H7 (cell line): Measurements from ENCODE around the gene ERGIC1. TPM values are rescaled to one million over a fixed set of nuclear protein-coding genes. Genes with fewer than 3 reads are reported as not detected.

Experiments used
- DNase-seq: peaks from one replicate; pipeline ENCODE4 v3.0.0; 2012
- H3K27me3 ChIP-seq: 2 replicates; pipeline ENCODE4 v1.6.0; 2011; ENCODE audit warnings: mild to moderate bottlenecking, low read length; ENCODE audit not compliant: control insufficient read depth, insufficient read depth
- H3K36me3 ChIP-seq: replicated peaks from 2 replicates; pipeline ENCODE4 v1.5.1; 2011; ENCODE audit warnings: low read length; ENCODE audit not compliant: control insufficient read depth, insufficient read depth
- H3K4me3 ChIP-seq: 2 replicates; pipeline ENCODE4 v1.5.1; 2011; ENCODE audit warnings: low read depth, mild to moderate bottlenecking, control low read depth, low read length, moderate library complexity; ENCODE audit not compliant: insufficient read depth
- total RNA-seq: library from RNA; depleted of rRNA; stranded (reverse); fragments of >200 nt; shearing (Covaris generic); gene quantifications from 2 replicates; pipeline ENCODE4 v1.2.3, GENCODE V29; 2014

ERGIC1 gene
- total RNA-seq, 1 experiment from 2014 or later, result 102 TPM

DNA sequence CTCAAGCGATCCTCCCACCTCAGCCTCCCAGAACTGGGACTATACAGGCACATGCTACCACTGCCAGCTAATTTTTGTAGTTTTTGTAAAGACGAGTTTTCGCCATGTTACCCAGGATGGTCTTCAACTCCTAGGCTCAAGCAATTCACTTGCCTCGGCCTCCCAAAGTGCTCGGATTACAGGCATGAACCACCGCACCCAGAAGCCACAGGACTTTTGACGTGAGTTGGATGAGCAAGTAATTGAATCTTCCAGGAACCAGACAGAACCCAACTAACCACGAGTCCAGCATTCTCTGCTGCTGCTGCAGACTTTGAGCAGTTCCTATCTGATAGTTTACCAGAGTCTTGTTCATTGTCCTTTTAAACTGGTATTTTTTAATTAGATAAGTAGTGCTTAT lies 139.9 kb downstream of the ERGIC1 start:
- Histone ChIP-seq H3K36me3 (no peaks in the 10 kb centered on the region; the same call in 1 of the 2 replicates), H3K4me3 (no peak overlapping the region), H3K27me3 (no peaks in the 10 kb centered on the region; the same call in 1 of the 2 replicates)
- no peak for DNase-seq

DNA sequence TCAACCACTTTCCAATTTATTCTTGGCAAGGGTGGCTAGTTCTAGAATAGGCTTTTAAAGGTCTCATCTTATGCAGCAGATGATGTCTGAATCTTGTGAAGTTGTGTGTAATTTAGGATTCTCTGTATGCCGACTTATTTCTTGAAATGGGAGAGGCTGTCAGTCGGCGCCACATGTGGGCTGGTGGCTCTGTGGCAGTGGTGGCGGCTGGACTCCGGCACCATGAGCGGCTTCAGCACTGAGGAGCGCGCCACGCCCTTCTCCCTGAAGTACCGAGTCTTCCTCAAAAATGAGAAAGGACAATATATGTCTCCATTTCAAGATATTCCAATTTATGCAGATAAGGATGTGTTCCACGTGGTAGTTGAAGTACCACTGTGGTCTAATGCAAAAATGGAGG lies 141.2 kb downstream of the ERGIC1 start:
- no peaks in the 10 kb centered on the region for H3K36me3 ChIP-seq
- H3K4me3 ChIP-seq, result no peak overlapping the region
- DNase-seq, result no peak
- no peaks in the 10 kb centered on the region; the same call in 1 of the 2 replicates for H3K27me3 ChIP-seq

DNA sequence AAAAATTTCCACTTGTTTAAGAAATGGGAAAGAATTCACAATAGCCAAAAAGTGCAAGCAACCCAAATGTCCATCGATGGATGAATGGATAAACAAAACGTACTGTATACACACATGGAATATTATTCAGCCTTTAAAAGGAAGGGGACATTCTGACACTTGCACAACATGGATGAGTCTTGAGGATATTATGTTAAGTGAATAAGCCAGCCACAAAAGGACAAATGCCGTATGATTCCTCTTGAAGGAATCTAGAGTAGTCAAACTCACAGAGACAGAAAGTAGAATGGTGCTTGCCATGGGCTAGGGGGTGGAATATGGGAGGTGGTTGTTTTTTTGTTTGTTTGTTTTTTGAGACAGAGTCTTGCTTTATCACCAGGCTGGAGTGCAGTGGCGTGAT lies 145.7 kb downstream of the ERGIC1 start:
- Histone ChIP-seq H3K27me3 (no peaks in the 10 kb centered on the region; the same call in 1 of the 2 replicates), H3K36me3 (no peaks in the 10 kb centered on the region), H3K4me3 (no peak overlapping the region)
- no peak for DNase-seq

DNA sequence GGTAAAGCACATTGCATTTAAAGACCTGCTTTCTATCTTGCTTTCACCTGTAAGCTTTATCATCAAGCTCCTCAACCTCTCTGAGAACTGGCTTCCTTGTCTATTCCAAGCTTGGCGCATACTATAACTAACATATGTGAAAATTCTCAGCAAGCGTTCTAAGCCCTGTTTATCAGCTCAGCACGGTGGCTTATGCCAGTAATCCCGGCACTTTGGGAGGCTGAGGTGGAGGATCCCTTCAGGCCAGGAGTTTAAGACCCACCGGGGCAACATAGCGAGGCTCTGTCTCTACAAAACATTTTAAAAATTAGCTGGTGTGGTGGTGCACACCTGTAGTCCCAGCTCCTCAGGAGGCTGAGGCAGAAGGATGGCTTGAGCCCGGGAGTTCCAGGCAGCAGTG lies 147.9 kb downstream of the ERGIC1 start:
- H3K4me3 ChIP-seq, result no peak overlapping the region
- DNase-seq, result no peak
- H3K36me3 ChIP-seq, result no peaks in the 10 kb centered on the region
- H3K27me3 ChIP-seq, result no peaks in the 10 kb centered on the region

DNA sequence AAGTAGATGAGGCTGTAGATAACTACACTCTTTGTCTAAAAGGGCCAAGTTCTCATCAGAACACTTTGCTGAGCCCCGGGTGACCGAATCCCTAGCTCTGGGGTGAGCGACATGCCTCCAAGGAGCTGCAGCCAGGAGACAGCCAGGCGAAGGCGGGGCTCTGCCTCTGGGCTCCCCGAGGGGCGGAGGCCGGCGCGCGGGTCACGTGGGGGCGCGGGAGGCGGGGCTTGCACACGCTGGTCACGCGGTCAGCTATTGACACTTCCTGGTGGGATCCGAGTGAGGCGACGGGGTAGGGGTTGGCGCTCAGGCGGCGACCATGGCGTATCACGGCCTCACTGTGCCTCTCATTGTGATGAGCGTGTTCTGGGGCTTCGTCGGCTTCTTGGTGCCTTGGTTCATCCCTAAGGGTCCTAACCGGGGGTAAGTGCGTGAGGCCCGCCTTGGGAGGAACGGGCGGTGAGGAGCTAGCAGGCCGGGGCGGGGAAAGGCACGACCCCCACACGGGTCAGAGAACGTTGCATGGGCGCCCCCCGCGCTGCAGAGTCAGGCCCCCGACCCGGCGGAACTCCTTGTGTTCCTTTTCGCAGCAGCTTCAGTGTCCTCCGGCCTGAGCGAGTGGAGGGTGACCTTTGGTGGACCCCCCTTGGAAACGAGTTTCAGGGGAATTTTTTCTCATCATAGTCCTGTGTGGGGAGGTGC lies 149.6 kb downstream of the ERGIC1 start, which contains the start of gene ATP6V0E1:
ATP6V0E1 (plus strand) TSS at position 230 of the 702 bp plus-strand sequence; CDS start at position 320, 90 bp downstream.
- peak; percentile 98 for DNase-seq
- Histone ChIP-seq H3K36me3 (no peaks in the 10 kb centered on the region), H3K4me3 (peak within 1 kb of the TSS; percentile 87), H3K27me3 (no peaks in the 10 kb centered on the region)

DNA sequence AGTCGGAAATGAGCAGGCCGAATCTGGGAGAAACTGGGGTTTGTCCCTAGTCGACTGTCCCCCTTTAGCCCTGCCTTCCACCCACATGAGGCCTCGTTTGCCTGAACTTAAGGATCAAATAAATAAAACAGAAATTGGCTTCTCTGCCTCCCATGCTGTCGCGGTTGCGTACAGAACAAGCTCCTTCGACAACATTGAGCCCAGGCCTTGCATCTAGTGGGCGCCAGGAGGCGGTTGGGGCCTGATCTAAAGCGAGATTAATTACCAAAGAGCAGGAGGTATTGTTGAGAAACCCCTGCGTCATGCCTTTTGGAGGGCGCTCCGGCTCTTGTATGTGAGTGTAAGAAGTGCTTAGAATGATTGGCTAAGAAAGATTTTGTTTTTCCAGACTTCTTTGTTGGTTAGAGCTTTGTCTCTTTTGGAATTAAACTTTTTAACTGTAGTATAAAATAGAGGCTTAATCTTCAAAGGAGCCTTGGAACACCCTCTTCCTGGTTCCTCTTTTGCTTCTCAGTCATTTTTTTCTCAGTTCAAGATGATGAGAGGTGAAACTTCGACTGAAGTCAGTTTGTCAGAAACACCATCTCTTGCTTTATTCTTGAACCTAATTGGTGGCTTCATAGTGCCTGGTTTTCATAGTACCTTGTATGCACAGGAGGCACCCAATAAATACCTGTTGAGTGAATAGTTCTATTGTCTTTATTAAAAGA lies 150.3 kb downstream of the ERGIC1 start:
- H3K4me3 ChIP-seq, result peak overlapping the region; percentile 87
- DNase-seq, result peak; percentile 87
- no peaks in the 10 kb centered on the region for H3K36me3 ChIP-seq
- H3K27me3 ChIP-seq, result no peaks in the 10 kb centered on the region

DNA sequence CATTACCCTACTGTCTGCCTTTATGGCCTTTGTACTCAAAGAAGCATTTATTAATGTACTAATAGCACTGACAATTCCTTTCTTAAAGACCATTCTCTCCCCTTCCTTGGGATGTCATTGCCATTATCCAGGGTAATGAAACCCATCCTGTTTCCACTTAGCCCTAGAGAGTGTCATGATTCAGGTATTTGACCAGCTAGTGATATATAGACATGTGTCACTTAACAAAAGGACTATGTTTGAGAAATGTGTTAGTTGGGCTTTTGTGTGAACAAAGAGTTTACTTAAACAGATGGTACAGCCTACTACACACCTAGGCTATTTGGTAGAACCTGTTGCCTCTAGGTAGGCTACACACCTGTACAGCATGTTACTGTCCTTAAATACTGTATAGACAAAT lies 151.5 kb downstream of the ERGIC1 start:
- DNase-seq, result no peak
- H3K4me3 ChIP-seq, result no peak overlapping the region
- H3K27me3 ChIP-seq, result no peaks in the 10 kb centered on the region
- H3K36me3 ChIP-seq, result no peaks in the 10 kb centered on the region

DNA sequence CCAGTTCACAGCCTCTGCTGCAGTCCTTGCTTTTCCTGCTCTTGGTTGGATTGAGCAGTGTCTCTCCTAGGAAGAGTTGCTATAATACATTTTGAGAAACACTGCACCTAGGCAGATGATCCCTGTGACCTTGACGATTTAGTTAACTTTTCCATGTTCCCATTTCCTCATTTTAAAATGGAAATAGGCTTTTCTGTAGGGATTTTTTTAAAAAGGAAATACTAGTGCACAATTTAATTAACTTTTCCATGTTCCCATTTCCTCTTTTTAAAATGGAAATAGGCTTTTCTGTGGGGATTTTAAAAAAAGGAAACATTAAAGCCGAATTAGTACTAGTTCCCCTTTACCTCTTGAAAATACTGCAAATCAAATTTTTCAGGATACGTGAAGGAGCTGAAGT lies 154.2 kb downstream of the ERGIC1 start:
- Histone ChIP-seq H3K4me3 (no peak overlapping the region), H3K36me3 (no peaks in the 10 kb centered on the region), H3K27me3 (no peaks in the 10 kb centered on the region)
- DNase-seq, result no peak

DNA sequence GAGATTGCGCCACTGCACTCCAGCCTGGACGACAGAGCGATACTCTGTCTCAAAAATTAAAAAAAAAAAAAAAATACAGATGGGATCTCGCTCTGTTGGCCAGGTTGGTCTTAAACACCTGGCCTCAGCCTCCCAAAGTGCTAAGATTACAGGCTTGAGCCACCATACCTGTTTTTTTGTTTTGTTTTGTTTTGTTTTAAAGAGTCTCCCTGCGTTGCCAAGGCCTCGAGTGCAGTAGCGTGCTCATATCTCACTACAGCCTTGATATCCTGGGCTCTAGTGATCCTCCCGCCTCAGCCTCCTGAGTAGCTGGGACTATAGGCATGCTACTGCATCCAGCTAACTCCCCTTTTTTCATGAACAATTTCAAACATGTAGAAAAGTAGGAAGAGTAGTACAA lies 156.7 kb downstream of the ERGIC1 start:
- no peak overlapping the region for H3K4me3 ChIP-seq
- no peaks in the 10 kb centered on the region for H3K27me3 ChIP-seq
- DNase-seq, result no peak
- H3K36me3 ChIP-seq, result peaks cover 2% of the 10 kb centered on the region

DNA sequence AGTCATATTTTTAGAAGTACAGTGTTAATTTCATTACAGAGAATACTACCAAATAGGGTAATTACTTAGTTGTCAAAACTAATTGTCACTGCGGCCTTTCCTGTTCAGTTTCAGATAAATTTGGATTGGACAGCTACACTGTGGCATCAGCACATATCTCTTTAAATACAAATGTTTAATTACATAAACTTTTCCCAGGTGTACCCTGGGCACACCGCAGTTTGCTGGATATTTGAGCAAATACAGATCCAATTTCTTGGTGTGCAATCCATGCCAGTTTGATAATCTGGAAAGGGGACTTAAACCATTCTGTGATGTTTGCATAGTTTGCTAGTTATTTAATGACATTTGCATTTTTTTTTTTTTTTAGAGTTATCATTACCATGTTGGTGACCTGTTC lies 160.4 kb downstream of the ERGIC1 start:
- H3K4me3 ChIP-seq, result no peak overlapping the region
- H3K27me3 ChIP-seq, result no peaks in the 10 kb centered on the region
- H3K36me3 ChIP-seq, result peaks cover 2% of the 10 kb centered on the region
- no peak for DNase-seq

DNA sequence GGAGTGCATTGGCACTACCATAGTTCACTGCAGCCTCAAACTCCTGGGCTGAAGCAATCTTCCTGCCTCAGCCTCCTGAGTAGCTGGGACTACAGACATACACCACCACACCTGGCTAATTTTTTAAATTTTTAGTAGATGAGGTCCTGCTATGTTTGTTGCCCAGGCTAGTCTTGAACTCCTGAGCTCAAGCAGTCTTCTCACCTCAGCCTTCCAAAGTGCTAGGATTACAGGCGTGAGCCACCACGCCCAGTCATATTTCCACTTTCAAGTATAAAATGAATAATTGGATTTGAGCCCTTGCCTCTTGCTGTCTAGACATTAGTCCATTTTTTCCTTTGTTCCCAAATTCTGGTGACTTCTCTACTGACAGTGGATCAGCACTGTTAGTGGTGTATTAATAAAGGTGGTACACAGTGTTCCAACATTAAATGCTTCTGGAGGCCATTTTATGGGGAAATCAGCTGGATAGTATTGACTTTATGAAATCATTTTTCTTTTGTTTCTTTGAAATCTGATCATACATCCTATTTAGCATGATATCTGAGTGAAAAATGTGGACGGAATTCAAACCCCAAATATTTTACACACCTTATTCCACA lies 165.4 kb downstream of the ERGIC1 start:
- no peak for DNase-seq
- Histone ChIP-seq H3K27me3 (no peaks in the 10 kb centered on the region), H3K36me3 (peaks cover 2% of the 10 kb centered on the region), H3K4me3 (no peak overlapping the region)

DNA sequence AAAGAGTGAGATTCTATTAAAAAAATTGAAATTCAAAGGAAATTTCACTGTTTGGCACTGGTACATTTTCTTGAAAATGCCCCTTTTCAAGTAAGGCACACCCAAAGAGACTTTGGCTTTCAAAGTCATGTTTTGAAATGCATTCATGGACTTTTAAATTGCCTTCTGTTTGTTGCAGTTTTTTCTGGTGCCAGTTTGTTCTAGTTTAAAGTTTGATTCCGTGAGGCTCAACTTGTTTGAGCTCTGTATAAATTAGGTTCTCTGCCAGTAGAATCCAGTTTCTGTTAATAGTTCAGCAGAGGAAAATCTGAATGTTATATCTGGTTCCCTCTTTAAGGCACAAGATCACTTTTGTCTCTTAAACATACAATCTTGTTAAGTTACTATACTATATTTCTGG lies 165.9 kb downstream of the ERGIC1 start:
- peaks cover 2% of the 10 kb centered on the region for H3K36me3 ChIP-seq
- no peak overlapping the region for H3K4me3 ChIP-seq
- no peaks in the 10 kb centered on the region for H3K27me3 ChIP-seq
- DNase-seq, result no peak

DNA sequence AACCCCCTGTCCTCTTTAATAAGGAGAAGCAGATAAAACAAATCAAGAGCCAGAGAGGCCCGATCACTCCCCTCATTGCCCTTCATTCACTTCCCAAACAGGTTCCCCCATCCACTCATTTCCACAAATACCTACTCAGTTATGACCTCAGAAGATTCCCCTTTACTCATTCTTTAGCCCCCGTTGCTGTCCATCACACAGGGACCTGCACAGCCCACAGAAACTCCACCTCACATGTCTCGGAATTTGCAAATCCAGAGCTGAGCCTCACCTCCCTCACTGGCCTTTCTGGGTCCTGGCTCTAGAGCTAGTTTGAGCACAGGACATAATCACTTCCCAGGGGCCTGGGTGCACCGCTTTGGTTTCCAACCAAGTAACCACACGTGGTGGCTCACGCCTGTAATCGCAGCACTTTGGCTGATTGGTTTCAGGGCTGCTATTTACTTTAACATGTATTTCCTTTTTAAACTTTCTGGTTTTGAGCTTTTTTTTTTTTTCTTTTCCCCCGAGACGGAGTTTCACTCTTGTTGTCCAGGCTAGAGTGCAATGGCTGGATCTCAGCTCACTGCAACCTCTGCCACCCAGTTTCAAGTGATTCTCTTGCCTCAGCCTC lies 167.3 kb downstream of the ERGIC1 start:
- H3K4me3 ChIP-seq, result no peak overlapping the region
- H3K27me3 ChIP-seq, result no peaks in the 10 kb centered on the region
- DNase-seq, result no peak
- H3K36me3 ChIP-seq, result no peaks in the 10 kb centered on the region
